ENCODE data around the gene MED22. TPM values are rescaled to one million over a fixed set of nuclear protein-coding genes. Genes with fewer than 3 reads are reported as not detected.

MED22 gene
- total and polyA plus RNA-seq, 5 donors from 2014 or later: 7.3 to 29.3 (median 12.0) TPM

GRCh38 chr9:133375116-133375723, 27.3 kb upstream of the MED22 start:
- H3K36me3 ChIP-seq (ENCODE audit: control insufficient read depth, insufficient read depth, low read length): peaks cover 4% of the 10 kb centered on the region
- peaks cover 61% of the 10 kb centered on the region for H3K4me1 ChIP-seq (ENCODE audit: control insufficient read depth, insufficient read depth, low read length, poor library complexity, severe bottlenecking)
- Mint-ChIP-seq H3K27ac (peak overlapping the region; percentile 93 to 96 (median 95)), H3K9me3 (peaks cover 0 to 2% (median 0%) of the 10 kb centered on the region in 7 donors), H3K4me3 (peak overlapping the region; percentile 93 to 100 (median 97)), H3K27me3 (no peaks in the 10 kb centered on the region), H3K4me1 (peaks cover 14 to 56% (median 35%) of the 10 kb centered on the region in 4 donors), H3K36me3 (peaks cover 8% of the 10 kb centered on the region)
- H3K27ac ChIP-seq (ENCODE audit: insufficient read depth, low read length, poor library complexity, severe bottlenecking): peak overlapping the region; percentile 95
- DNase-seq (no peak), ATAC-seq (ENCODE audit: low read depth in 2 of 2) (no peak)
- H3K27me3 ChIP-seq (ENCODE audit: control insufficient read depth, insufficient read depth, low read length): no peaks in the 10 kb centered on the region
- peak overlapping the region; percentile 91 for H3K4me3 ChIP-seq (ENCODE audit: low read depth, low read length)
- no peaks in the 10 kb centered on the region for H3K9me3 ChIP-seq (ENCODE audit: control insufficient read depth in 2 of 2, low read length in 2 of 2)

- no peaks in the 10 kb centered on the region for H3K27me3 ChIP-seq (ENCODE audit: control insufficient read depth, insufficient read depth, low read length)
- DNase-seq: peak in 2 of 3 donors; percentile 41 to 66
- Mint-ChIP-seq H3K4me1 (peaks cover 15 to 61% (median 39%) of the 10 kb centered on the region in 4 donors), H3K9me3 (peaks cover 0 to 2% (median 0%) of the 10 kb centered on the region in 7 donors), H3K27me3 (no peaks in the 10 kb centered on the region), H3K36me3 (peaks cover 8% of the 10 kb centered on the region), H3K4me3 (peak overlapping the region; percentile 93 to 100 (median 97)), H3K27ac (peak overlapping the region; percentile 93 to 96 (median 95))
- H3K4me3 ChIP-seq (ENCODE audit: low read depth, low read length): peak overlapping the region; percentile 91
- peak overlapping the region; percentile 95 for H3K27ac ChIP-seq (ENCODE audit: insufficient read depth, low read length, poor library complexity, severe bottlenecking)
- H3K36me3 ChIP-seq (ENCODE audit: control insufficient read depth, insufficient read depth, low read length): peaks cover 4% of the 10 kb centered on the region
- ATAC-seq (ENCODE audit: low read depth in 2 of 2): peak; percentile 2 to 29
- H3K9me3 ChIP-seq (ENCODE audit: control insufficient read depth in 2 of 2, low read length in 2 of 2): no peaks in the 10 kb centered on the region
- H3K4me1 ChIP-seq (ENCODE audit: control insufficient read depth, insufficient read depth, low read length, poor library complexity, severe bottlenecking): peaks cover 67% of the 10 kb centered on the region
These were observed 26.7 kb upstream of the MED22 start for GRCh38 chr9:133374612-133375115.

- H3K4me3 ChIP-seq (ENCODE audit: low read depth, low read length): peak overlapping the region; percentile 81
- H3K9me3 ChIP-seq (ENCODE audit: control insufficient read depth in 2 of 2, low read length in 2 of 2): no peaks in the 10 kb centered on the region
- Mint-ChIP-seq H3K27ac (peak overlapping the region; percentile 91 to 98 (median 96)), H3K36me3 (peaks cover 14% of the 10 kb centered on the region), H3K9me3 (peaks cover 0 to 2% (median 0%) of the 10 kb centered on the region in 7 donors), H3K27me3 (no peaks in the 10 kb centered on the region), H3K4me3 (peak overlapping the region; percentile 88 to 98 (median 90)), H3K4me1 (peaks cover 20 to 81% (median 51%) of the 10 kb centered on the region in 4 donors)
- no peaks in the 10 kb centered on the region for H3K27me3 ChIP-seq (ENCODE audit: control insufficient read depth, insufficient read depth, low read length)
- DNase-seq (no peak), ATAC-seq (ENCODE audit: low read depth in 2 of 2) (no peak)
- peaks cover 6% of the 10 kb centered on the region for H3K36me3 ChIP-seq (ENCODE audit: control insufficient read depth, insufficient read depth, low read length)
- H3K4me1 ChIP-seq (ENCODE audit: control insufficient read depth, insufficient read depth, low read length, poor library complexity, severe bottlenecking): peaks cover 92% of the 10 kb centered on the region
- peak overlapping the region; percentile 95 for H3K27ac ChIP-seq (ENCODE audit: insufficient read depth, low read length, poor library complexity, severe bottlenecking)
These were observed 24.2 kb upstream of the MED22 start for GRCh38 chr9:133372144-133372543.

- DNase-seq (peak; percentile 51 to 78 (median 65)), ATAC-seq (ENCODE audit: low read depth in 2 of 2) (peak; percentile 48 to 49)
- Mint-ChIP-seq H3K4me1 (peaks cover 20 to 82% (median 50%) of the 10 kb centered on the region in 4 donors), H3K4me3 (peak overlapping the region; percentile 87 to 91 (median 88)), H3K36me3 (peaks cover 14% of the 10 kb centered on the region), H3K27me3 (no peaks in the 10 kb centered on the region), H3K27ac (peak overlapping the region; percentile 91 to 98 (median 96)), H3K9me3 (peaks cover 0 to 2% (median 0%) of the 10 kb centered on the region in 7 donors)
- Histone ChIP-seq H3K4me3 (ENCODE audit: low read depth, low read length) (peak overlapping the region; percentile 81), H3K9me3 (ENCODE audit: control insufficient read depth in 2 of 2, low read length in 2 of 2) (no peaks in the 10 kb centered on the region), H3K27me3 (ENCODE audit: control insufficient read depth, insufficient read depth, low read length) (no peaks in the 10 kb centered on the region), H3K4me1 (ENCODE audit: control insufficient read depth, insufficient read depth, low read length, poor library complexity, severe bottlenecking) (peaks cover 90% of the 10 kb centered on the region), H3K27ac (ENCODE audit: insufficient read depth, low read length, poor library complexity, severe bottlenecking) (peak overlapping the region; percentile 95), H3K36me3 (ENCODE audit: control insufficient read depth, insufficient read depth, low read length) (peaks cover 15% of the 10 kb centered on the region)
These were observed 23.4 kb upstream of the MED22 start for GRCh38 chr9:133371261-133371711.

GRCh38 chr9:133370685-133371084, 22.8 kb upstream of the MED22 start:
- Histone ChIP-seq H3K27me3 (ENCODE audit: control insufficient read depth, insufficient read depth, low read length) (no peaks in the 10 kb centered on the region), H3K4me1 (ENCODE audit: control insufficient read depth, insufficient read depth, low read length, poor library complexity, severe bottlenecking) (peaks cover 87% of the 10 kb centered on the region), H3K27ac (ENCODE audit: insufficient read depth, low read length, poor library complexity, severe bottlenecking) (peak overlapping the region; percentile 95), H3K36me3 (ENCODE audit: control insufficient read depth, insufficient read depth, low read length) (peaks cover 21% of the 10 kb centered on the region), H3K9me3 (ENCODE audit: control insufficient read depth in 2 of 2, low read length in 2 of 2) (no peaks in the 10 kb centered on the region), H3K4me3 (ENCODE audit: low read depth, low read length) (peak overlapping the region; percentile 81)
- Mint-ChIP-seq H3K27ac (peak overlapping the region; percentile 91 to 98 (median 96)), H3K9me3 (peaks cover 0 to 2% (median 0%) of the 10 kb centered on the region in 7 donors), H3K36me3 (peaks cover 20% of the 10 kb centered on the region), H3K4me1 (peaks cover 20 to 88% (median 52%) of the 10 kb centered on the region in 4 donors), H3K4me3 (peak overlapping the region; percentile 87 to 91 (median 88)), H3K27me3 (no peaks in the 10 kb centered on the region)
- ATAC-seq (ENCODE audit: low read depth in 2 of 2) (peak; percentile 68 to 72), DNase-seq (peak; percentile 32 to 90 (median 66))

GRCh38 chr9:133369933-133370332, 22.0 kb upstream of the MED22 start:
- peak overlapping the region; percentile 81 for H3K4me3 ChIP-seq (ENCODE audit: low read depth, low read length)
- Mint-ChIP-seq H3K4me1 (peaks cover 19 to 86% (median 51%) of the 10 kb centered on the region in 4 donors), H3K36me3 (peaks cover 20% of the 10 kb centered on the region), H3K4me3 (peak overlapping the region; percentile 87 to 91 (median 88)), H3K27ac (peak overlapping the region; percentile 91 to 98 (median 96)), H3K27me3 (no peaks in the 10 kb centered on the region), H3K9me3 (peaks cover 0 to 2% (median 0%) of the 10 kb centered on the region in 7 donors)
- ATAC-seq (ENCODE audit: low read depth in 2 of 2) (no peak), DNase-seq (no peak)
- H3K9me3 ChIP-seq (ENCODE audit: control insufficient read depth in 2 of 2, low read length in 2 of 2): no peaks in the 10 kb centered on the region
- no peaks in the 10 kb centered on the region for H3K27me3 ChIP-seq (ENCODE audit: control insufficient read depth, insufficient read depth, low read length)
- H3K4me1 ChIP-seq (ENCODE audit: control insufficient read depth, insufficient read depth, low read length, poor library complexity, severe bottlenecking): peaks cover 82% of the 10 kb centered on the region
- H3K36me3 ChIP-seq (ENCODE audit: control insufficient read depth, insufficient read depth, low read length): peaks cover 28% of the 10 kb centered on the region
- peak overlapping the region; percentile 95 for H3K27ac ChIP-seq (ENCODE audit: insufficient read depth, low read length, poor library complexity, severe bottlenecking)

- Mint-ChIP-seq H3K4me1 (peaks cover 14 to 81% (median 48%) of the 10 kb centered on the region in 4 donors), H3K4me3 (peak overlapping the region; percentile 87 to 91 (median 88)), H3K27me3 (no peaks in the 10 kb centered on the region), H3K36me3 (peaks cover 17% of the 10 kb centered on the region), H3K27ac (peak overlapping the region; percentile 91 to 98 (median 96)), H3K9me3 (peaks cover 0 to under 1% (median 0%) of the 10 kb centered on the region in 7 donors)
- H3K27ac ChIP-seq (ENCODE audit: insufficient read depth, low read length, poor library complexity, severe bottlenecking): peak overlapping the region; percentile 95
- no peaks in the 10 kb centered on the region for H3K9me3 ChIP-seq (ENCODE audit: control insufficient read depth in 2 of 2, low read length in 2 of 2)
- peak overlapping the region; percentile 81 for H3K4me3 ChIP-seq (ENCODE audit: low read depth, low read length)
- ATAC-seq (ENCODE audit: low read depth in 2 of 2): no peak
- H3K4me1 ChIP-seq (ENCODE audit: control insufficient read depth, insufficient read depth, low read length, poor library complexity, severe bottlenecking): peaks cover 77% of the 10 kb centered on the region
- no peak for DNase-seq
- no peaks in the 10 kb centered on the region for H3K27me3 ChIP-seq (ENCODE audit: control insufficient read depth, insufficient read depth, low read length)
- H3K36me3 ChIP-seq (ENCODE audit: control insufficient read depth, insufficient read depth, low read length): peaks cover 31% of the 10 kb centered on the region
These were observed 21.5 kb upstream of the MED22 start for GRCh38 chr9:133369422-133369821.

Data from CD4-positive, CD25-positive, alpha-beta regulatory T cell (primary cell).